Ovary (tissue), 9 donors: ENCODE measurements around the gene ETFRF1. TPM values are rescaled to one million over a fixed set of nuclear protein-coding genes. Genes with fewer than 3 reads are reported as not detected.

Source experiments
- DNase-seq, 5 donors: peaks; one replicate each; pipeline ENCODE4 v3.0.0-alpha.2; 2019 to 2020
- H3K27ac ChIP-seq, 2 donors: fragments of 200-600 bp; one replicate each; pipeline versions ENCODE4 v1.5.1 to v1.8.0; 2019 to 2022
- H3K27me3 ChIP-seq: fragments of 200-600 bp; one replicate; pipeline ENCODE4 v1.8.0; 2022
- H3K36me3 ChIP-seq: fragments of 200-600 bp; sonication (generic); one replicate; pipeline ENCODE4 v1.5.1; 2019
- H3K4me1 ChIP-seq: one replicate; pipeline ENCODE4 v1.8.1; 2013; ENCODE audit warnings: mild to moderate bottlenecking, moderate library complexity; ENCODE audit not compliant: insufficient read depth
- H3K4me3 ChIP-seq: fragments of 200-600 bp; sonication (generic); one replicate; pipeline ENCODE4 v1.5.1; 2017
- H3K9me3 ChIP-seq, 2 donors: fragments of 200-600 bp in 1 of 2; sonication (generic) in 1 of 2; one replicate each; pipeline versions ENCODE4 v1.5.1 to v1.8.1; 2013 to 2019; ENCODE audit warnings: mild to moderate bottlenecking in 1 of 2, moderate library complexity in 1 of 2
- EP300 ChIP-seq: sonication (generic); formaldehyde crosslinking; IDR thresholded peaks from one replicate; pipeline ENCODE4 v1.6.1; 2017; ENCODE audit warnings: antibody characterized with exemption
- POLR2A ChIP-seq: fragments of 450-650 bp; IDR thresholded peaks from one replicate; pipeline ENCODE4 v1.6.1; 2017; ENCODE audit warnings: antibody characterized with exemption, mild to moderate bottlenecking, moderate library complexity
- WGBS, 3 donors: extraction: QIAGEN DNeasy Blood & Tissue Kit in 1 of 3; methylation state at CpG; one replicate each; pipeline versions ENCODE4 v1.1.5 to v1.1.7; 2013 to 2017; 5-methylcytosine and 5-hydroxymethylcytosine counted together
- intact Hi-C, 4 donors: fragments of 100-400 bp; cut with DNase I; formaldehyde crosslinking; loops; one replicate each; pipeline versions ENCODE4 v1.11.0 to v1.15.1; 2022 to 2023
- polyA plus RNA-seq, 2 donors: library from polyadenylated mRNA; stranded (reverse); fragments of 200-250 nt in 1 of 2; fragments of 350-450 nt in 1 of 2; fragmentation: Illumina TruSeq in 1 of 2; extraction: RNeasy Lipid Tissue Mini Kit (QIAGEN cat#74804) in 1 of 2; gene quantifications; one replicate each; pipeline ENCODE4 v1.2.3, GENCODE V29; 2013 to 2014
- total RNA-seq, 7 donors: library from RNA; depleted of rRNA in 2 of 7; stranded (reverse); fragments of >200 nt in 2 of 7; fragmentation: NEBNext Ultra II Directional in 3 of 7; extraction: Animal tissue kit (Norgen Biotek cat#: 25700) in 3 of 7; gene quantifications; one replicate each; pipeline versions ENCODE4 v1.1.0 to v1.2.4, GENCODE V29; 2016 to 2023
- TF ChIP-seq, protein P1 (sequence below), 3 donors: fragments of 450-650 bp in 2 of 3; fragments of 200-600 bp in 1 of 3; IDR thresholded peaks; one replicate each; pipeline versions ENCODE4 v1.5.1 to v1.8.0; 2016 to 2022; ENCODE audit warnings: antibody characterized with exemption in 3 of 3, mild to moderate bottlenecking in 1 of 3
- donor health status: DM: no; HTN: no; CAD: no; lungs with moderate emphysema.
- donor health status: DM: no; HTN: no; CAD: no.
- donor health status: Bipolar disorder and iron deficiency.
- donor health status: DM: yes; HTN: yes; CAD: no.
- donor health status: DM: no; HTN: no; CAD: no.
- donor health status: DM: yes; HTN: yes; CAD: no.

The ETFRF1 gene
- total and polyA plus RNA-seq, 9 donors = 18.2 to 40.1 (median 27.1) TPM

GRCh38 chr12:25248137-25248536 lies 53.1 kb downstream of the ETFRF1 start:
- Histone ChIP-seq H3K9me3 (no peaks in the 10 kb centered on the region), H3K27me3 (no peaks in the 10 kb centered on the region), H3K4me3 (no peak overlapping the region), H3K27ac (no peak overlapping the region), H3K4me1 (peaks cover 2% of the 10 kb centered on the region), H3K36me3 (no peaks in the 10 kb centered on the region)
- WGBS, 3 donors = 95 to 96% (median 96%) methylated on average over 20 of the region's 20 CpGs
- TF ChIP-seq POLR2A (no peak), EP300 (no peak)
- no peak for DNase-seq
- intact Hi-C loops = no loop called here

DNA sequence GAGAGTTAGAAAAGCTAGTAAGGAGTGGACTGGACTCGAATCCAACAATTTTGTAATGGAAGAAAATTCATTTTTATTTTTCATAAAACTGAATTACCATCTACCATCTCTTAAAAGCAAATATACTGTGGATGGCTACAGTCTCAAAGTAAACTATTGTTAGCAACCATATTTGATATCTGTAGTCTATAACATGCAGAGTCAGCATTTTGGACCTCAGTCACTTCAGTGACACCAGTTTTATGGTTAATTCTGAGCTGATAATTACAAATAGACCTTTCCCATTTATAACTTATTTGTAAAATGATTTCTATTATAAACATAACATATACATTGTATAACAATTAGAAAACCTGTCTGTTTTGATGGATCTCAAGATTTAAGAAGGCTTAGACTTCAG lies 53.7 kb downstream of the ETFRF1 start:
- H3K4me1 ChIP-seq = peaks cover 2% of the 10 kb centered on the region
- no peaks in the 10 kb centered on the region for H3K9me3 ChIP-seq
- H3K4me3 ChIP-seq = no peak overlapping the region
- no peaks in the 10 kb centered on the region for H3K27me3 ChIP-seq
- intact Hi-C loops = no loop called here
- no peaks in the 10 kb centered on the region for H3K36me3 ChIP-seq
- H3K27ac ChIP-seq = no peak overlapping the region
- DNase-seq = no peak
- 96 to 100% (median 99%) methylated on average over 1 of the region's 1 CpG for WGBS, 3 donors
- no peak for TF ChIP-seq EP300
- TF ChIP-seq, protein P1, sequence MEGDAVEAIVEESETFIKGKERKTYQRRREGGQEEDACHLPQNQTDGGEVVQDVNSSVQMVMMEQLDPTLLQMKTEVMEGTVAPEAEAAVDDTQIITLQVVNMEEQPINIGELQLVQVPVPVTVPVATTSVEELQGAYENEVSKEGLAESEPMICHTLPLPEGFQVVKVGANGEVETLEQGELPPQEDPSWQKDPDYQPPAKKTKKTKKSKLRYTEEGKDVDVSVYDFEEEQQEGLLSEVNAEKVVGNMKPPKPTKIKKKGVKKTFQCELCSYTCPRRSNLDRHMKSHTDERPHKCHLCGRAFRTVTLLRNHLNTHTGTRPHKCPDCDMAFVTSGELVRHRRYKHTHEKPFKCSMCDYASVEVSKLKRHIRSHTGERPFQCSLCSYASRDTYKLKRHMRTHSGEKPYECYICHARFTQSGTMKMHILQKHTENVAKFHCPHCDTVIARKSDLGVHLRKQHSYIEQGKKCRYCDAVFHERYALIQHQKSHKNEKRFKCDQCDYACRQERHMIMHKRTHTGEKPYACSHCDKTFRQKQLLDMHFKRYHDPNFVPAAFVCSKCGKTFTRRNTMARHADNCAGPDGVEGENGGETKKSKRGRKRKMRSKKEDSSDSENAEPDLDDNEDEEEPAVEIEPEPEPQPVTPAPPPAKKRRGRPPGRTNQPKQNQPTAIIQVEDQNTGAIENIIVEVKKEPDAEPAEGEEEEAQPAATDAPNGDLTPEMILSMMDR (IDR thresholded peaks at IDR 0.05) = no peak
- no peak for TF ChIP-seq POLR2A

- Histone ChIP-seq H3K27me3 (no peaks in the 10 kb centered on the region), H3K27ac (peak overlapping the region; percentile 84), H3K4me3 (peak overlapping the region; percentile 99), H3K36me3 (no peaks in the 10 kb centered on the region), H3K9me3 (no peaks in the 10 kb centered on the region), H3K4me1 (peaks cover 2% of the 10 kb centered on the region)
- intact Hi-C loops = loop anchor here in 1 of 4 donors (5.0 kb wide), 1 partner anchor 48 kb away; no protein-coding TSS in a partner anchor
- TF ChIP-seq, protein P1 (IDR thresholded peaks at IDR 0.05) = no peak
- peak; percentile 40 to 76 (median 68) for DNase-seq
- WGBS, 3 donors = 1% methylated on average over 47 to 56 of the region's 56 CpGs
Observed at GRCh38 chr12:25249931-25250738, 55.1 kb downstream of the ETFRF1 start.

GRCh38 chr12:25250744-25251730 lies 56.0 kb downstream of the ETFRF1 start, which contains the start of gene KRAS:
TSS of gene KRAS (minus strand) at chr12:25250929.
- DNase-seq = peak; percentile 95 to 97 (median 97)
- WGBS, 3 donors = 0 to 2% (median 1%) methylated on average over 87 to 105 of the region's 105 CpGs
- H3K4me1 ChIP-seq = peaks cover 2% of the 10 kb centered on the region
- intact Hi-C loops = loop anchor here in 1 of 4 donors (5.0 kb wide), 1 partner anchor 49 kb away; no protein-coding TSS in a partner anchor
- no peak for TF ChIP-seq EP300
- peak; percentile 87 for TF ChIP-seq POLR2A
- TF ChIP-seq, protein P1 (IDR thresholded peaks at IDR 0.05) = no peak
- no peaks in the 10 kb centered on the region for H3K27me3 ChIP-seq
- H3K27ac ChIP-seq = peak within 1 kb of the TSS; percentile 84
- H3K36me3 ChIP-seq = no peaks in the 10 kb centered on the region
- peak within 1 kb of the TSS; percentile 99 for H3K4me3 ChIP-seq
- no peaks in the 10 kb centered on the region for H3K9me3 ChIP-seq
